Liver (tissue), 9 donors: ENCODE data around the gene CD36. TPM values are rescaled to one million over a fixed set of nuclear protein-coding genes. Genes with fewer than 3 reads are reported as not detected.

Source experiments
- DNase-seq: peaks from one replicate; pipeline ENCODE4 v3.0.0-alpha.2; 2017; ENCODE audit warnings: low spot score
- H3K27ac ChIP-seq, 2 donors: one replicate each; pipeline ENCODE4 v1.7.0; 2013; ENCODE audit warnings: inconsistent platforms in 2 of 2, low read length in 2 of 2, control low read depth in 1 of 2, low read depth in 1 of 2, mild to moderate bottlenecking in 1 of 2
- H3K27me3 ChIP-seq, 4 donors: one replicate each; pipeline versions ENCODE4 v1.6.1 to v1.7.0; 2013; ENCODE audit warnings: low read length in 3 of 4, inconsistent platforms in 1 of 4, mild to moderate bottlenecking in 1 of 4, moderate library complexity in 1 of 4; ENCODE audit not compliant: control insufficient read depth in 4 of 4, insufficient read depth in 4 of 4
- H3K36me3 ChIP-seq, 4 donors: one replicate each; pipeline versions ENCODE4 v1.6.1 to v1.7.0; 2013; ENCODE audit warnings: low read length in 3 of 4, mild to moderate bottlenecking in 3 of 4, low read depth in 1 of 4, moderate library complexity in 1 of 4; ENCODE audit not compliant: control insufficient read depth in 4 of 4, insufficient read depth in 3 of 4
- H3K4me1 ChIP-seq, 4 donors: one replicate each; pipeline versions ENCODE4 v1.6.1 to v1.7.0; 2013; ENCODE audit warnings: low read length in 3 of 4, mild to moderate bottlenecking in 3 of 4, moderate library complexity in 1 of 4; ENCODE audit not compliant: control insufficient read depth in 4 of 4, insufficient read depth in 4 of 4
- H3K4me3 ChIP-seq, 3 donors: one replicate each; pipeline versions ENCODE4 v1.6.1 to v1.7.0; 2013; ENCODE audit warnings: low read length in 3 of 3, control low read depth in 1 of 3, low read depth in 1 of 3, mild to moderate bottlenecking in 1 of 3
- H3K9ac ChIP-seq, 2 donors: one replicate each; pipeline ENCODE4 v1.7.0; 2013; ENCODE audit warnings: low read length in 2 of 2, mild to moderate bottlenecking in 2 of 2, moderate library complexity in 2 of 2, control low read depth in 1 of 2, low read depth in 1 of 2
- H3K9me3 ChIP-seq, 4 donors: one replicate each; pipeline versions ENCODE4 v1.6.1 to v1.7.0; 2013; ENCODE audit warnings: low read length in 3 of 4; ENCODE audit not compliant: control insufficient read depth in 4 of 4
- EGR1 ChIP-seq, 2 donors: IDR thresholded peaks; 2 replicates each; pipeline ENCODE4 v1.6.1; 2016 to 2018; ENCODE audit warnings: antibody characterized with exemption in 2 of 2, low read depth in 2 of 2
- FOXA1 ChIP-seq: IDR thresholded peaks from 2 replicates; pipeline ENCODE4 v1.6.1; 2016; ENCODE audit warnings: antibody characterized with exemption
- FOXA2 ChIP-seq: IDR thresholded peaks from 2 replicates; pipeline ENCODE4 v1.6.1; 2016; ENCODE audit warnings: antibody characterized with exemption
- GABPA ChIP-seq, 2 donors: IDR thresholded peaks in 1 of 2; conservative IDR thresholded peaks in 1 of 2; 2 replicates each; pipeline ENCODE4 v1.6.1; 2016; ENCODE audit warnings: antibody characterized with exemption in 2 of 2, mild to moderate bottlenecking in 1 of 2, moderate library complexity in 1 of 2
- HNF4A ChIP-seq, 2 donors: conservative IDR thresholded peaks; 2 replicates each; pipeline ENCODE4 v1.6.1; 2016; ENCODE audit warnings: antibody characterized with exemption in 2 of 2, mild to moderate bottlenecking in 2 of 2
- HNF4G ChIP-seq: IDR thresholded peaks from 2 replicates; pipeline ENCODE4 v1.6.1; 2016; ENCODE audit warnings: antibody characterized with exemption
- JUND ChIP-seq, 2 donors: IDR thresholded peaks; 2 replicates each; pipeline ENCODE4 v1.6.1; 2016; ENCODE audit warnings: antibody characterized with exemption in 2 of 2
- MAX ChIP-seq: IDR thresholded peaks from 2 replicates; pipeline ENCODE4 v1.6.1; 2016; ENCODE audit warnings: antibody characterized with exemption
- NR2F2 ChIP-seq: IDR thresholded peaks from 2 replicates; pipeline ENCODE4 v1.6.1; 2016; ENCODE audit warnings: antibody characterized with exemption
- RAD21 ChIP-seq, 2 donors: IDR thresholded peaks; 2 replicates each; pipeline ENCODE4 v1.6.1; 2016; ENCODE audit warnings: antibody characterized with exemption in 2 of 2, mild to moderate bottlenecking in 2 of 2
- REST ChIP-seq: IDR thresholded peaks from 2 replicates; pipeline ENCODE4 v1.6.1; 2016; ENCODE audit warnings: antibody characterized with exemption, mild to moderate bottlenecking
- RXRA ChIP-seq, 2 donors: IDR thresholded peaks; 2 replicates each; pipeline ENCODE4 v1.6.1; 2017 to 2018; ENCODE audit warnings: antibody characterized with exemption in 2 of 2, mild to moderate bottlenecking in 1 of 2
- SP1 ChIP-seq: IDR thresholded peaks from 2 replicates; pipeline ENCODE4 v1.6.1; 2018; ENCODE audit warnings: antibody characterized with exemption, mild to moderate bottlenecking
- TAF1 ChIP-seq: conservative IDR thresholded peaks from 2 replicates; pipeline ENCODE4 v1.6.1; 2016; ENCODE audit warnings: antibody characterized with exemption, mild to moderate bottlenecking
- YY1 ChIP-seq: IDR thresholded peaks from 2 replicates; pipeline ENCODE4 v1.6.1; 2016; ENCODE audit warnings: antibody characterized with exemption, mild to moderate bottlenecking
- whole genome bisulfite sequencing: extraction: QIAGEN DNeasy Blood & Tissue Kit; methylation state at CpG from one replicate; pipeline ENCODE4 v1.1.7; 2013; 5-methylcytosine and 5-hydroxymethylcytosine counted together
- polyA plus RNA-seq, 2 donors: library from polyadenylated mRNA; stranded (reverse) in 1 of 2; unstranded in 1 of 2; fragments of 200-250 nt in 1 of 2; fragments of >200 nt in 1 of 2; fragmentation: Nextera tagmentation in 1 of 2; extraction: Ambion mirVana in 1 of 2; gene quantifications; one replicate each; pipeline versions ENCODE4 v1.2.1 to v1.2.3, GENCODE V29; 2013 to 2015
- total RNA-seq, 2 donors: library from RNA; depleted of rRNA; stranded (reverse); fragments of >200 nt; gene quantifications; one replicate each; pipeline ENCODE4 v1.2.3, GENCODE V29; 2014
- TF ChIP-seq, protein P1 (sequence below): IDR thresholded peaks from 2 replicates; pipeline ENCODE4 v1.6.1; 2016; ENCODE audit warnings: antibody characterized with exemption
- TF ChIP-seq, protein P2 (sequence below): fragments of 150-350 bp; IDR thresholded peaks from 2 replicates; pipeline ENCODE4 v1.5.1; 2017; ENCODE audit warnings: improper control_type of control experiment, low read depth, low read length; ENCODE audit not compliant: missing input control
- TF ChIP-seq, protein P3 (sequence below): IDR thresholded peaks from 2 replicates; pipeline ENCODE4 v1.6.1; 2016; ENCODE audit warnings: antibody characterized with exemption
- donor health status: healthy.
- donor health status: healthy.
- donor health status: healthy.
- donor health status: healthy.
- donor health status: healthy.

CD36 gene
- total and polyA plus RNA-seq, 4 donors = 21.6 to 597 (median 54.5) TPM

- no peak overlapping the region for H3K9ac ChIP-seq
- no peaks in the 10 kb centered on the region for H3K27me3 ChIP-seq
- no peaks in the 10 kb centered on the region for H3K36me3 ChIP-seq
- TF ChIP-seq REST (no peak), JUND (IDR thresholded peaks at IDR 0.05) (no peak), FOXA1 (no peak), GABPA (IDR thresholded peaks at IDR 0.05 in 1 of 2, conservative IDR thresholded peaks at IDR 0.05 in 1 of 2) (no peak), TAF1 (no peak), EGR1 (IDR thresholded peaks at IDR 0.05; ENCODE audit: low read depth in 2 of 2) (no peak), FOXA2 (no peak), HNF4A (conservative IDR thresholded peaks at IDR 0.05) (no peak)
- no peaks in the 10 kb centered on the region for H3K9me3 ChIP-seq
- WGBS = 60% methylated on average over 1 of the region's 1 CpG
- no peak overlapping the region for H3K27ac ChIP-seq
- DNase-seq = no peak
- H3K4me1 ChIP-seq = peaks cover 0 to 2% (median 0%) of the 10 kb centered on the region in 4 donors
- H3K4me3 ChIP-seq = no peak overlapping the region
Observed at GRCh38 chr7:80622541-80622940, 15.9 kb upstream of the CD36 start.

GRCh38 chr7:80623503-80624252 is 14.8 kb upstream of the CD36 start:
- H3K27me3 ChIP-seq = no peaks in the 10 kb centered on the region
- H3K4me3 ChIP-seq = no peak overlapping the region
- H3K9me3 ChIP-seq = no peaks in the 10 kb centered on the region
- H3K36me3 ChIP-seq = no peaks in the 10 kb centered on the region
- no peak overlapping the region for H3K9ac ChIP-seq
- no peak for DNase-seq
- WGBS = 71% methylated on average over 3 of the region's 3 CpGs
- H3K4me1 ChIP-seq = peaks cover 0 to 2% (median 0%) of the 10 kb centered on the region in 4 donors
- TF ChIP-seq EGR1 (IDR thresholded peaks at IDR 0.05; ENCODE audit: low read depth in 2 of 2) (no peak), YY1 (no peak), HNF4A (conservative IDR thresholded peaks at IDR 0.05) (no peak), NR2F2 (no peak), HNF4G (no peak), FOXA2 (no peak), MAX (no peak), RXRA (IDR thresholded peaks at IDR 0.05) (no peak), SP1 (no peak), JUND (IDR thresholded peaks at IDR 0.05) (no peak), RAD21 (IDR thresholded peaks at IDR 0.05) (no peak), FOXA1 (no peak), GABPA (IDR thresholded peaks at IDR 0.05 in 1 of 2, conservative IDR thresholded peaks at IDR 0.05 in 1 of 2) (no peak), REST (no peak), TAF1 (no peak)
- TF ChIP-seq, protein P1, sequence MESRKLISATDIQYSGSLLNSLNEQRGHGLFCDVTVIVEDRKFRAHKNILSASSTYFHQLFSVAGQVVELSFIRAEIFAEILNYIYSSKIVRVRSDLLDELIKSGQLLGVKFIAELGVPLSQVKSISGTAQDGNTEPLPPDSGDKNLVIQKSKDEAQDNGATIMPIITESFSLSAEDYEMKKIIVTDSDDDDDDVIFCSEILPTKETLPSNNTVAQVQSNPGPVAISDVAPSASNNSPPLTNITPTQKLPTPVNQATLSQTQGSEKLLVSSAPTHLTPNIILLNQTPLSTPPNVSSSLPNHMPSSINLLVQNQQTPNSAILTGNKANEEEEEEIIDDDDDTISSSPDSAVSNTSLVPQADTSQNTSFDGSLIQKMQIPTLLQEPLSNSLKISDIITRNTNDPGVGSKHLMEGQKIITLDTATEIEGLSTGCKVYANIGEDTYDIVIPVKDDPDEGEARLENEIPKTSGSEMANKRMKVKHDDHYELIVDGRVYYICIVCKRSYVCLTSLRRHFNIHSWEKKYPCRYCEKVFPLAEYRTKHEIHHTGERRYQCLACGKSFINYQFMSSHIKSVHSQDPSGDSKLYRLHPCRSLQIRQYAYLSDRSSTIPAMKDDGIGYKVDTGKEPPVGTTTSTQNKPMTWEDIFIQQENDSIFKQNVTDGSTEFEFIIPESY = no peak
- TF ChIP-seq, protein P2, sequence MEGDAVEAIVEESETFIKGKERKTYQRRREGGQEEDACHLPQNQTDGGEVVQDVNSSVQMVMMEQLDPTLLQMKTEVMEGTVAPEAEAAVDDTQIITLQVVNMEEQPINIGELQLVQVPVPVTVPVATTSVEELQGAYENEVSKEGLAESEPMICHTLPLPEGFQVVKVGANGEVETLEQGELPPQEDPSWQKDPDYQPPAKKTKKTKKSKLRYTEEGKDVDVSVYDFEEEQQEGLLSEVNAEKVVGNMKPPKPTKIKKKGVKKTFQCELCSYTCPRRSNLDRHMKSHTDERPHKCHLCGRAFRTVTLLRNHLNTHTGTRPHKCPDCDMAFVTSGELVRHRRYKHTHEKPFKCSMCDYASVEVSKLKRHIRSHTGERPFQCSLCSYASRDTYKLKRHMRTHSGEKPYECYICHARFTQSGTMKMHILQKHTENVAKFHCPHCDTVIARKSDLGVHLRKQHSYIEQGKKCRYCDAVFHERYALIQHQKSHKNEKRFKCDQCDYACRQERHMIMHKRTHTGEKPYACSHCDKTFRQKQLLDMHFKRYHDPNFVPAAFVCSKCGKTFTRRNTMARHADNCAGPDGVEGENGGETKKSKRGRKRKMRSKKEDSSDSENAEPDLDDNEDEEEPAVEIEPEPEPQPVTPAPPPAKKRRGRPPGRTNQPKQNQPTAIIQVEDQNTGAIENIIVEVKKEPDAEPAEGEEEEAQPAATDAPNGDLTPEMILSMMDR = no peak
- TF ChIP-seq, protein P3, sequence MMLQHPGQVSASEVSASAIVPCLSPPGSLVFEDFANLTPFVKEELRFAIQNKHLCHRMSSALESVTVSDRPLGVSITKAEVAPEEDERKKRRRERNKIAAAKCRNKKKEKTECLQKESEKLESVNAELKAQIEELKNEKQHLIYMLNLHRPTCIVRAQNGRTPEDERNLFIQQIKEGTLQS = no peak
- H3K27ac ChIP-seq = no peak overlapping the region
